Measurements from ENCODE around the gene HSP90AB1.

The HSP90AB1 gene

DNA sequence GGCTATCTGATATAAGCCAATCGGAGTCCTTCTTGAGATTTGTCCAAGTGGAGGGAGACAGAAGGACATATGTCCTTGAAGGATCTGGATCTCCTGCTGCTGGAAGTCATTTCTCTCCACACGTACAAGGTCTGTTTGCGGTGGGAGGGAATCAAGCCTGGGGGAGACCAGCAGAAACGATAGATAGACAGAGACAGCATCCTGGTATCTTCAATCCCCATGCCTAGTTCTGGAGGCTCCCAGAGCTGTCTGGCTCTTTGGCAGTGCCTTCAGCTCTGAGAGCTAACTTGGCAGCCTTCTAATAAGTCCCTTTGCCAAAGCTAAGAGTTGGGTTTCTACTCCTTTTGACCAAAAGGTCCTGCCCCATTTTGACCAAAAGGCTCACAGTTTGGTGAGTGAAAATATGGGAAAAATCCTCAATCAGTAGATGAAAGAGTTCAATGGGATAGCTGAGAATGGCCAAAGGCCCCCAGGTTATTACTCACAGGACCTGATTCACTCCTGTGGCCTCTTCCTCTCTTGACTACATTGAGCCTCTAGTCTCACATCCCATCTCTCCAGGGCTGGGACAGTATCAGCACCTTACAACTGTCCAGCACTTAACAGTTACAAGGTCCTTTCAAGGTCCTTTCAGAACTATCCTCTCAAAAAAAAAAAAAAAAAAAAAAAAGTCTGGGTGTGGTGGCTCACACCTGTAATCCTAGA is 45.9 kb downstream of the HSP90AB1 start:
- DNase-seq = no peak

DNA sequence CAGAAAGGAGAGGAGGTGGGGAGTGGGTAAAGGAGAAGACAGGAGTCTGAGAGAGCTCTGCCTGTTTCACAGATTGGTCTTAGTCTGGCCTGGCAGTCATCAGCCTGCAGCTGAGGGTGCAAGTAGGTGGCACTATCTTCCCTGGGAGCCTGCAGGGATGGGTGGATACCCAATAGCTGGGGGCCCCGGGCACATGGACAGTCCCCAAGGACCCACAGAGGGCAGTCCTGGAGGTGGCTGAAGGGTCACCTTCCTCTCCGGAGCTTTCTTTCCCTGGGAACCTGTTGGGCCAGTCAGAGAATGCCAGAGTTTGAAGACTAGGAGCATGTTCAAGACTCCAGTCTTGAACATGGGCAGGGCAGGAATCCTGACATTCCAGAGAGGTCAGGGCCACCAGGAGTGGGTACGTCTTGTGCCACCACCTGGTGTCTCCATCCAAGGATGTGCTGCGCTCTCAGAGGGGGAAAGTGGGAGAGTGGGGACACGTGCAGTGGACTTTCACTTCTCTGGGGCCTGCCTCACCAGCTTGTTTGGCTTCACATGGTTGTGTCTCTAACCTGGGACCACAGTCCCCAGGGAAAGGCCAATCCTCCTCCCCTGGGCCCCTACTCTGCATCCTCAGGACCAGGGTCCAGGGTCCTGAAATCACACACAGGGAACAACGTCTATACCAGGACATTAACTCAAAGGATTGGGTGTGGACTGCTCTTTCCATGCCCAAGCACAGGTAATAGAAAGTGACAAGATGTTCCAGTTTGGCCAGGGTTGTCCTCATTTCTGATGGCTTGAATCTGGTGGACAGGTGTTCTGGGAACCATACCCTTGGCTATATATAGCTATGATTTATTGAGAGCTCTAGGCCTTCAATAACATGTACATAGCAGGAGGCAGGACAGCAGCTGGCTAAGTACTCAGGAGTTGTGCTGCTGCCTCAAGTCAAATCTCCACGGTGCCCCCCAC is 48.2 kb downstream of the HSP90AB1 start:
- peak; percentile 10 to 41 for DNase-seq

DNA sequence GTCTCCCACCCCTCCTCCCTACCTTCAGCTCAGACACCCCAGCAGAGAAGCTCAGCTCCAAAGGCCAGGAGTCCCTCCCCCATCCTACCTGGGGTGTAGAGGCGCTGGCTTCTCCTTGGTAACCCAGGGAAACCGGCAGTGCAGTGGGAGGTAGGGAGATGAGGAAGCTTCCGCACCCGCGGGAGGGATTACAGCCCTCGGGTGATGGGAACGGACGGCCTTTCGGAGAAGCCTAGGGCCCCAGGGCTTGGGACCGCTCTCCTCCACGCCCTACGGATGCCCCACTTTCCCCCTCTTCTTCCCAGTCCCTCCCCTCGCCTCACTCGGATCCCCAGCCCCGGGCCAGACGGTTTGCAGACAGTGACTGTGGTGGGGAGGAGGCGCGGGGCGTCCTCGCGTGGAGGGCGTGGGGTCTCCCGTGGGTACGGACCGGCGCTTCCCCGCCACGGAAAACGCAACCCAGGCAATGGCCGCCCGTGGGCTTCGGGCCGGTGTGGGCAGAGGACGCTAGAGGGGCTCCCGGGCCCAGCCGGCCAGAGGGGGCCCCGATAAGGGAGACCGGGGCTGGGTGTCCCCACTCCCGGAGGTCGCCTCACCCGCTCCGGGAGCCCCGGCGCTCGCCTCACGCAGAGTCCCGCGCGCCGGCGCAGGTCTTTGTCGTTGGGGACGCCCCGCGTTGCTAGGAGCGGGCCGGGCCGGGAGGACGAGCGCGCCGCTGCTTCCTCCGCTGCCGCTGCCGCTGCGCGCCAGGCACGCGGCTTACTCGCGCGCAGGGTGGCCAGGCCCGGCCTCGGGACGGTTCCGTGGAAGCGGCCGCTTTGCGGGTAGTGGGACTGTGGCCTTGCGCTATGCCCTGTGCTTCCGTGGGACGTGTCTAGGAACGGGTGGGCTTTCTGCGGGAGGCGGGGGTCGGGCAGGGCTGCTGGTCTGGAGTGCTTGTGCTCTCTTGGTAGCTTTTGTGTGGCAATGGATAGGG is 50.5 kb downstream of the HSP90AB1 start:
- peak in 1 of 2 experiments; percentile 5 for DNase-seq

DNA sequence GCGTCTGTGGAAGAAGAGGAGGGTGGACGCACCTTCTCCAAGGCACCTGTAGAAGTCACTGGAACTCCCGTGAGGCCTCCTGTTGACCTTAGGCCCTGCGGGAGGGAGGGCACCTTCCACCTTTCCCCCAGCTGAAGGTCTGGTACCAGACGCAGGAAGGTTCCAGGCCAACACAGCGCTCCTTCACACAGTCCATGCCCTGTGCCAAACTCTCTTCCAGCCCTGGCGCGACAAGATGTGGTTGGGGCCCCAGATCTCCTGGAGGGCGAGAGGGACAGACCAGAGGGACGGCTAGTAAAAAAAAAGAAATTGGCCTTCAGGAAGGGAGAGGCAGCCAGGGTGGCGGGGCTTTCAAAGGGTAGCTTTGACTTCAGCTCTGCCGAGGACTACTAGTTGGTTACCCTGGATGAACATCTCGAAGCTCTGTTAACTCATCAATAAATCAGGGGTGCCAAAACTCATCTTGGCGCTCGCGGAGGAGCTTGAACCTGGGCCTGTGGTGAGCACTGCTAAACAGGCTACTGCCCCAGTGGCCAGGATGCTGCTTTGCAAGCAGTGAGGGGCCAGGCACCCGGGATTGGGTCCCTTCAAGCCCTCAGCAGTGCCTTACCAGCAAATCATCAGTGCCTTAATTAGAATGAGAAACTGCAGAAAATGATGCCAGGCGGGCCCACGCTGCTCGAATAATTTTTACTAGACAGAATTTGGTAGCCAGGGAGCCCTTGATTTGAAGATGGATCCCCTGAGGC is 51.3 kb downstream of the HSP90AB1 start:
- peak in 1 of 2 experiments; percentile 6 for DNase-seq

- DNase-seq = no peak
These were observed 52.0 kb downstream of the HSP90AB1 start for GRCh38 chr6:44298864-44299263.

DNA sequence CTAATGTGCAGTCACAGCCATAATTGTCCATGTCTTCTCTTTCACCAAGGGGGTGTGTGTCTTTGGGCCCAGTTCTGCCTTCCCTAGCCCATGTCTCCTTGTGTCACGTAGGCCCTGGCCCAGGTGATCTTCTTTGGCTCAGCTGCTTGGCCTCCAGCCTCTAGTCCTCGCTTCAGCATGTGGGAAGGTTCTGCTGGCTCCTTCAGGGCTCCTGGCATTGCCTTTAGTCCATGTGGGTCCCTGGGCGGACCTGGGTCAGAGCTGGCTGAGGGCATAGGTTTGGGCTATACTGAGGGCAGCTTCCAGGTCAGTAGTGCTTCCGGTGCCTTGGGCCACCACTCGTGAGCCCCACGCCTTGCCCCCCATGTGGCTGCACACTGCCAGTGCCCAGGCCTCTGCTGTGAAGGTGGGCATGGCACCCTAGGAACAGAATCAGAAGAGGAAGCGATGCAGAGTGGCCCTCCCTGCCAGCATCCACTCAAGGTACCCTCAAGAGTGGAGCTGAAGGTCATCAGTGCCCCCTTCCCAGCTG is 53.5 kb downstream of the HSP90AB1 start:
- DNase-seq = no peak

GRCh38 chr6:44301106-44301505 is 54.2 kb downstream of the HSP90AB1 start:
- no peak for DNase-seq

DNA sequence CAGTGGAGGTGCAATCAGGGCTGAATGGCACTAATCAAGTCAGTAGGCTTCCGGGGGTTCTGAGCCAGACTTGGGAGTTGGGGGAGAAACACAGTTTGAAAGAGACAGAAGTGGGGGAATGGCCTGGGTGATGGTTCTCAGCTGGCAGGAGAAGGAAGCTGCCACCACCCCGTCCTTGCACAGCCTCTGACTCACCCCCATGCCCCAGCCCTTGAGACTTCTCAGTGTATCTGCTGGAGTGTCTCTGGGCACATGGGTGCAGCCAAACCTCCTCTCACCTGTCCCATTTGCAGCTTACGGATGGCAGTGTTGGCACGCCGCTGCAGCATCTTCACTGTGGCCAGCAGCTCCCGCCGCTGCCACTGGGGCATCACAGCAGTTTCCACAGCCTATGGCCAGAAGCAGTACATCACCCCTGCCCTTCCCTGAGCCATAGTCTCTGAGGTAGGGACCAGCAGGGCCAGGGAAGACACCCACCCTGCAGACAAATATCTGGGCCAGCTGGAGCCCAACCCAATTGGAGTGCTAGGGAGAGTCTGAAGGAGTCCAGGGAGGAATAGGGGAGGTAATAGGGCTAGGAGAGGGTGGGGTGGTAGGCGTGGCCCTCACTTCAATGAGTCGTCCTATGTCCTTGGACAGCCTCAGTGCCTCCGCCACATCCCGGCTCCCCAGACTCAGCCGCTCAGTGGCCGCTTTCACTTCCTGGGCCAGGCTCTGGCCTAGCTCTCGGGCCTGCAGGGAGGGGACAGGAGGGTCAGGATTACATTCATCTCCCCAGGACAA is 55.1 kb downstream of the HSP90AB1 start:
- DNase-seq = no peak

DNA sequence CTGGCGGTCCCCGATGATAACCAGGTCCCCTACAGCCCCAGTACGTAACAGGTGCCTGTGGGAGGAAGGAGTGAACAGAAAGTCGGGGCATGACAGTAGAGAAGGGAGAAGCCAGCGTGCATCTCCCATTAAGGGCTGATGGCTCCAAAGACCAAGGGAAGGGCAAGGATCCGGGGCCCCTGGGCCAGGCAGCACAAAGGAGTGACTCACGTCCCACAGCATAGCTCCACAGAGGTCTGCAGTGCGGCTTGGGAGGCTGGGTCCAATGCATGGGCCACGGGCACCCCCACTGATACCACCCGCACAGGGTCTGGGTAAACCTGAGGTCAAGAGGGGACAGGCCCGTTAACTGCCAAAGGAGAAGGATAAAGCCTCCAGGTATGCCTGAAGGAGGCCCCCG is 56.0 kb downstream of the HSP90AB1 start:
- DNase-seq = no peak
